Panc1 (cell line): ENCODE data around the gene ATRNL1. TPM values are rescaled to one million over a fixed set of nuclear protein-coding genes. Genes with fewer than 3 reads are reported as not detected.

Experiments
- ATAC-seq: fragments of 200-7000 bp; cut with Tn5 transposase; 2 replicates; pipeline ENCODE4 v1.9.1; 2020; ENCODE audit warnings: mild to moderate bottlenecking, moderate library complexity
- BruUV-seq: library from RNA; stranded (reverse); fragments of 400-500 nt; replicated peaks from 2 replicates; lab custom pipeline; 2021; lab: Mats Ljungman, UMichigan
- CTCF ChIA-PET: fragments of 300-600 bp; sonication (Branson Sonifier 250); formaldehyde crosslinking; loops from one replicate; lab custom pipeline; 2022; ENCODE audit warnings: antibody characterized with exemption; lab: Charles Lee
- POLR2A ChIA-PET: fragments of 300-600 bp; sonication (Branson Sonifier 250); formaldehyde crosslinking; loops from one replicate; lab custom pipeline; 2022; ENCODE audit warnings: antibody characterized with exemption; lab: Charles Lee
- DNase-seq: peaks from one replicate; pipeline ENCODE4 v3.0.0-alpha.2; 2010; ENCODE audit warnings: low read depth, low spot score
- H3K27ac ChIP-seq: 2 replicates; pipeline ENCODE4 v1.5.1; 2011; ENCODE audit warnings: mild to moderate bottlenecking, low read length, inconsistent platforms
- H3K27me3 ChIP-seq: fragments of 200-500 bp; sonication (Bioruptor generic); 2 replicates; pipeline ENCODE4 v1.6.0; 2014; ENCODE audit warnings: low read length, inconsistent platforms; ENCODE audit not compliant: control insufficient read depth, insufficient read depth
- H3K36me3 ChIP-seq: fragments of 200-500 bp; sonication (Bioruptor generic); 2 replicates; pipeline ENCODE4 v1.5.1; 2014; ENCODE audit warnings: inconsistent platforms, mild to moderate bottlenecking, low read length, moderate library complexity; ENCODE audit not compliant: control insufficient read depth, insufficient read depth
- H3K4me1 ChIP-seq: 2 replicates; pipeline ENCODE4 v1.5.1; 2011; ENCODE audit warnings: inconsistent platforms, mild to moderate bottlenecking, low read length, moderate library complexity; ENCODE audit not compliant: control insufficient read depth, insufficient read depth
- H3K4me3 ChIP-seq, 2 experiments: 2 replicates each; pipeline ENCODE4 v1.5.1; 2011 to 2012; ENCODE audit warnings: low read depth in 2 of 2, low read length in 2 of 2, mild to moderate bottlenecking in 2 of 2, inconsistent platforms in 1 of 2, moderate library complexity in 1 of 2
- H3K9me3 ChIP-seq: fragments of 200-500 bp; sonication (Bioruptor generic); 2 replicates; pipeline ENCODE4 v1.5.1; 2014; ENCODE audit warnings: low read depth, mild to moderate bottlenecking, inconsistent platforms, low read length, moderate library complexity; ENCODE audit not compliant: control insufficient read depth, insufficient read depth
- POLR2AphosphoS5 ChIP-seq: IDR thresholded peaks from 2 replicates; pipeline ENCODE4 v1.6.1; 2012; ENCODE audit warnings: mild to moderate bottlenecking, low read depth, low read length, moderate library complexity
- SIN3A ChIP-seq: IDR thresholded peaks from 2 replicates; pipeline ENCODE4 v1.6.1; 2012; ENCODE audit warnings: low read depth, mild to moderate bottlenecking, low read length, moderate library complexity, borderline replicate concordance; ENCODE audit not compliant: insufficient read depth
- TCF7L2 ChIP-seq: IDR thresholded peaks from 2 replicates; pipeline ENCODE4 v1.6.1; 2011; ENCODE audit warnings: mild to moderate bottlenecking, low read depth, low read length, inconsistent platforms
- in situ Hi-C: cut with HindIII; loops from 2 replicates; pipeline ENCODE4 v1.10.0; 2016; ENCODE audit warnings: low sequenced_read_pairs, low pct_unique_long_range_greater_than_20kb
- intact Hi-C: fragments of 100-400 bp; cut with micrococcal nuclease; formaldehyde crosslinking; loops from one replicate; pipeline ENCODE4 v1.10.0; 2022; ENCODE audit not compliant: unreplicated experiment
- total RNA-seq: library from RNA; stranded (reverse); gene quantifications from one replicate; pipeline ENCODE4 v1.2.1, GENCODE V29; 2021; ENCODE audit not compliant: unreplicated experiment
- TF ChIP-seq, protein P1 (sequence below): fragments of 450-650 bp; IDR thresholded peaks from 2 replicates; pipeline ENCODE4 v1.5.1; 2017; ENCODE audit warnings: mild to moderate bottlenecking
- TF ChIP-seq, protein P2 (sequence below), 2 experiments: IDR thresholded peaks; 2 replicates each; pipeline ENCODE4 v1.6.1; 2011 to 2012; ENCODE audit warnings: low read depth in 2 of 2, control low read depth in 1 of 2, low read length in 1 of 2, mild to moderate bottlenecking in 1 of 2, moderate library complexity in 1 of 2; ENCODE audit not compliant: insufficient read depth in 1 of 2

Gene ATRNL1
- total RNA-seq, 1 experiment from 2014 or later, result 17.1 TPM

DNA sequence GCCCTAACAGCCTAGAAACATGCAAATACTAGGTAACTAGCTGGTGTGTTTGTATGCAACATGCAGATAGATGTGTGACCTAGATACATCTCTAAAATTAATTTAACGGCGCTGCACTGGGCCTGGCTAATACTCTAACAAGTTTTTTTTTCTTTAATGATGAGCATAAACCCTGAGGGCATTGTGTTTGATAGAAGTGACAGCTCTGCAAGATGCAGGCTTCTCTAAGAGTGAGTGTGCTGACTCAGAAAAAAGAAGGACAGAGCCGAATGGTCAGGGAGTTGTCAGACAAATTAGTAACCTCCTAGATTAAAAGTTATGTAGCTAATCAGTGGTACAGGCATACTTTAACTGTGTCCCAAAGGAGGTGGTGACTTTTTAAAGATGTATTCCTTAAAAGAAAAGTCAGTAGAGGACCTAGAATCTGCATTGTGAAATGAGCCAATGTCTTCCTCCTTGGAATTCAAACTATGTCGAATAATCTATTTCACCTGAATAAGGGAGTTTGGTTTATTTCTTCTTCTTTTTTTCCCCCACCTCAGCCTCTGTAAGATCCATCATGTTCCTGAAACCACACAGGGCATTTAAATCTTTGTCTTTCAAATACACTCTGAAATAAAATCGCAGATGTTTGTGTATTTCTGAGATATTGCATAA lies 864.7 kb downstream of the ATRNL1 start:
- no TSS peak for BruUV-seq
- no peak for ATAC-seq
- Histone ChIP-seq H3K27me3 (no peaks in the 10 kb centered on the region), H3K27ac (no peak overlapping the region), H3K9me3 (no peaks in the 10 kb centered on the region), H3K4me1 (no peaks in the 10 kb centered on the region), H3K4me3 (no peak overlapping the region), H3K36me3 (no peaks in the 10 kb centered on the region)
- in situ Hi-C loops, result no loop called here
- DNase-seq, result no peak
- ChIA-PET CTCF (no interaction called here), POLR2A (no interaction called here)
- intact Hi-C loops, result no loop called here
- TF ChIP-seq, protein P1, sequence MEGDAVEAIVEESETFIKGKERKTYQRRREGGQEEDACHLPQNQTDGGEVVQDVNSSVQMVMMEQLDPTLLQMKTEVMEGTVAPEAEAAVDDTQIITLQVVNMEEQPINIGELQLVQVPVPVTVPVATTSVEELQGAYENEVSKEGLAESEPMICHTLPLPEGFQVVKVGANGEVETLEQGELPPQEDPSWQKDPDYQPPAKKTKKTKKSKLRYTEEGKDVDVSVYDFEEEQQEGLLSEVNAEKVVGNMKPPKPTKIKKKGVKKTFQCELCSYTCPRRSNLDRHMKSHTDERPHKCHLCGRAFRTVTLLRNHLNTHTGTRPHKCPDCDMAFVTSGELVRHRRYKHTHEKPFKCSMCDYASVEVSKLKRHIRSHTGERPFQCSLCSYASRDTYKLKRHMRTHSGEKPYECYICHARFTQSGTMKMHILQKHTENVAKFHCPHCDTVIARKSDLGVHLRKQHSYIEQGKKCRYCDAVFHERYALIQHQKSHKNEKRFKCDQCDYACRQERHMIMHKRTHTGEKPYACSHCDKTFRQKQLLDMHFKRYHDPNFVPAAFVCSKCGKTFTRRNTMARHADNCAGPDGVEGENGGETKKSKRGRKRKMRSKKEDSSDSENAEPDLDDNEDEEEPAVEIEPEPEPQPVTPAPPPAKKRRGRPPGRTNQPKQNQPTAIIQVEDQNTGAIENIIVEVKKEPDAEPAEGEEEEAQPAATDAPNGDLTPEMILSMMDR, result no peak
- TF ChIP-seq, protein P2, sequence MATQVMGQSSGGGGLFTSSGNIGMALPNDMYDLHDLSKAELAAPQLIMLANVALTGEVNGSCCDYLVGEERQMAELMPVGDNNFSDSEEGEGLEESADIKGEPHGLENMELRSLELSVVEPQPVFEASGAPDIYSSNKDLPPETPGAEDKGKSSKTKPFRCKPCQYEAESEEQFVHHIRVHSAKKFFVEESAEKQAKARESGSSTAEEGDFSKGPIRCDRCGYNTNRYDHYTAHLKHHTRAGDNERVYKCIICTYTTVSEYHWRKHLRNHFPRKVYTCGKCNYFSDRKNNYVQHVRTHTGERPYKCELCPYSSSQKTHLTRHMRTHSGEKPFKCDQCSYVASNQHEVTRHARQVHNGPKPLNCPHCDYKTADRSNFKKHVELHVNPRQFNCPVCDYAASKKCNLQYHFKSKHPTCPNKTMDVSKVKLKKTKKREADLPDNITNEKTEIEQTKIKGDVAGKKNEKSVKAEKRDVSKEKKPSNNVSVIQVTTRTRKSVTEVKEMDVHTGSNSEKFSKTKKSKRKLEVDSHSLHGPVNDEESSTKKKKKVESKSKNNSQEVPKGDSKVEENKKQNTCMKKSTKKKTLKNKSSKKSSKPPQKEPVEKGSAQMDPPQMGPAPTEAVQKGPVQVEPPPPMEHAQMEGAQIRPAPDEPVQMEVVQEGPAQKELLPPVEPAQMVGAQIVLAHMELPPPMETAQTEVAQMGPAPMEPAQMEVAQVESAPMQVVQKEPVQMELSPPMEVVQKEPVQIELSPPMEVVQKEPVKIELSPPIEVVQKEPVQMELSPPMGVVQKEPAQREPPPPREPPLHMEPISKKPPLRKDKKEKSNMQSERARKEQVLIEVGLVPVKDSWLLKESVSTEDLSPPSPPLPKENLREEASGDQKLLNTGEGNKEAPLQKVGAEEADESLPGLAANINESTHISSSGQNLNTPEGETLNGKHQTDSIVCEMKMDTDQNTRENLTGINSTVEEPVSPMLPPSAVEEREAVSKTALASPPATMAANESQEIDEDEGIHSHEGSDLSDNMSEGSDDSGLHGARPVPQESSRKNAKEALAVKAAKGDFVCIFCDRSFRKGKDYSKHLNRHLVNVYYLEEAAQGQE (IDR thresholded peaks at IDR 0.05; ENCODE audit: insufficient read depth in 1 of 2, low read depth in 2 of 2, low read length in 1 of 2), result no peak
- TF ChIP-seq POLR2AphosphoS5, result no peak
- no peak for TF ChIP-seq SIN3A
- TF ChIP-seq TCF7L2, result no peak

GRCh38 chr10:115963848-115964247 lies 870.7 kb downstream of the ATRNL1 start:
- H3K36me3 ChIP-seq, result no peaks in the 10 kb centered on the region
- ChIA-PET POLR2A (no interaction called here), CTCF (no interaction called here)
- intact Hi-C loops (no loop called here), in situ Hi-C loops (no loop called here)
- ATAC-seq (no peak), DNase-seq (no peak)
- H3K27ac ChIP-seq, result no peak overlapping the region
- no peaks in the 10 kb centered on the region for H3K27me3 ChIP-seq
- no peaks in the 10 kb centered on the region for H3K9me3 ChIP-seq
- BruUV-seq, result no TSS peak
- H3K4me1 ChIP-seq, result no peaks in the 10 kb centered on the region
- no peak overlapping the region for H3K4me3 ChIP-seq
- TF ChIP-seq, protein P1, result no peak
- TF ChIP-seq, protein P2 (IDR thresholded peaks at IDR 0.05; ENCODE audit: insufficient read depth in 1 of 2, low read depth in 2 of 2, low read length in 1 of 2), result no peak
- no peak for TF ChIP-seq POLR2AphosphoS5
- TF ChIP-seq TCF7L2, result 0 out of 2 replicates have a peak, but pooled peaks have one; percentile 28
